ENCODE results near the gene SYTL1.

DNA sequence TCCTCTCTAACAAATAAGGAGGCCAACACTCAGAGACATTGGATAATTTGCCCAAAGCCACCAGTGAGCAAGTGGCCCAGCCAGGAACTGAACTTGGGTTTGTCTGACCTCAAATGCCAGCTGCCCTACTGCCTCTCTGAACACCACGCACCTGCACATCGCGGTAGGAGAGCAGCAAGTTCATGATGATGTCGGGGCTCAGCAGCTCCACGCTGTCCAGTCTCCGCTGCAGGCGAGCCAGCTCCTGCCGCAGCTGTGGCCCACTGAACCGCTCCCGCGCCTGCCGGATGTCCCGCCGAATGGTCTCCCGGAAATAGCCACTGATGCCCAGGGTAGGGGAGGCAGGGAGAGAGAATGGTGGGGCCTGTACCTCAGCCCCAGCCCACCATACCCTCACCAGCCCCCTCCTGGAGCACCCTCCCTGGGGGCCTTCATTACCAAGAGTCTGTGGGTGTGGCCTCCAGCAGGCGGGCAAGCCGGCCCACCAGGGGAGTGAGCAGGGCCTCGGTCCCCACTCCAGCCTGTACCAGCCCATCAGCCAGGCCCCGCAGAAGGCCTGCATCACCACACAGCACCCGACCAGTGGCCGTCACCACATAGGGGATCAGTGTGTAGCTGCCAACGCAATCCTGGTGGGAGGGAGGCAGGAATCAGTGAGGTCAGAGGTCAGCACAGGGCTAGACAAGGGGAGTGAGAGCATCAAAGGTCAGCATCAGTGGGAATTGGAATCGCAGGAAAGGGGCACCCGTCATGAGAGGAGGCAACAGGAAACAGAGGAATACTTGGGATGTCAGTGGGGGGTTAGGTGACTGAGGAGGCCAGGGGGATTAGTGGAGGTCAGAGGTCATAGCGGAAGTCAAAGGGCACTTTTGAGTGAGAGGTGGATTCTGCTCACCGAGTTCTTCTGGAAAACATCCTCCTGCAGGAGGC, 22.2 kb downstream of the SYTL1 start:
- TF ChIP-seq CTCF (IDR thresholded peaks at IDR 0.05; ENCODE audit: insufficient read depth, low read length) (no peak), REST (IDR thresholded peaks at IDR 0.05; ENCODE audit: insufficient replicate concordance, low read depth) (no peak), POLR2AphosphoS5 (IDR thresholded peaks at IDR 0.05; ENCODE audit: low read depth) (no peak), SPI1 (IDR thresholded peaks at IDR 0.05; ENCODE audit: borderline replicate concordance, low read depth) (no peak)

Measured in HL-60 (cell line).